Measurements from ENCODE around the gene SCLT1.

The SCLT1 gene

GRCh38 chr4:128871948-128872347, 221.4 kb downstream of the SCLT1 start:
- no peak for DNase-seq (ENCODE audit: low read depth in 2 of 2)

- no peak for DNase-seq (ENCODE audit: low read depth in 2 of 2)
Observed at GRCh38 chr4:128869776-128870509, 223.4 kb downstream of the SCLT1 start.

GRCh38 chr4:128868758-128869157, 224.6 kb downstream of the SCLT1 start:
- no peak for DNase-seq (ENCODE audit: low read depth in 2 of 2)

- no peak for DNase-seq (ENCODE audit: low read depth in 2 of 2)
Observed at GRCh38 chr4:128866691-128867090, 226.6 kb downstream of the SCLT1 start.

- no peak for DNase-seq (ENCODE audit: low read depth in 2 of 2)
Observed at GRCh38 chr4:128866269-128866668, 227.1 kb downstream of the SCLT1 start.

GRCh38 chr4:128865132-128865531, 228.2 kb downstream of the SCLT1 start:
- DNase-seq (ENCODE audit: low read depth in 2 of 2) = no peak

GRCh38 chr4:128863312-128864075, 229.8 kb downstream of the SCLT1 start:
- peak; percentile 22 to 54 for DNase-seq (ENCODE audit: low read depth in 2 of 2)

- DNase-seq (ENCODE audit: low read depth in 2 of 2) = peak; percentile 20 to 28
Observed at GRCh38 chr4:128862608-128863311, 230.6 kb downstream of the SCLT1 start.

- no peak for DNase-seq (ENCODE audit: low read depth in 2 of 2)
Observed at GRCh38 chr4:128861856-128862518, 231.4 kb downstream of the SCLT1 start.

GRCh38 chr4:128859887-128860677, 233.3 kb downstream of the SCLT1 start:
- DNase-seq (ENCODE audit: low read depth in 2 of 2) = no peak

- DNase-seq (ENCODE audit: low read depth in 2 of 2) = no peak
Observed at GRCh38 chr4:128858879-128859671, 234.3 kb downstream of the SCLT1 start.

GRCh38 chr4:128856246-128856645, 237.1 kb downstream of the SCLT1 start:
- no peak for DNase-seq (ENCODE audit: low read depth in 2 of 2)

GRCh38 chr4:128855621-128856020, 237.7 kb downstream of the SCLT1 start:
- DNase-seq (ENCODE audit: low read depth in 2 of 2) = no peak

GRCh38 chr4:128854433-128854832, 238.9 kb downstream of the SCLT1 start:
- no peak for DNase-seq (ENCODE audit: low read depth in 2 of 2)

GRCh38 chr4:128853741-128854140, 239.6 kb downstream of the SCLT1 start:
- DNase-seq (ENCODE audit: low read depth in 2 of 2) = no peak

GRCh38 chr4:128850252-128850651, 243.1 kb downstream of the SCLT1 start:
- no peak for DNase-seq (ENCODE audit: low read depth in 2 of 2)

- no peak for DNase-seq (ENCODE audit: low read depth in 2 of 2)
Observed at GRCh38 chr4:128848461-128848860, 244.9 kb downstream of the SCLT1 start.

- DNase-seq (ENCODE audit: low read depth in 2 of 2) = no peak
Observed at GRCh38 chr4:128847082-128847724, 246.1 kb downstream of the SCLT1 start.

- DNase-seq (ENCODE audit: low read depth in 2 of 2) = no peak
Observed at GRCh38 chr4:128846063-128846462, 247.3 kb downstream of the SCLT1 start.

GRCh38 chr4:128844931-128845330, 248.4 kb downstream of the SCLT1 start:
- no peak for DNase-seq (ENCODE audit: low read depth in 2 of 2)
